ENCODE measurements around the gene C1orf35.

Gene C1orf35

DNA sequence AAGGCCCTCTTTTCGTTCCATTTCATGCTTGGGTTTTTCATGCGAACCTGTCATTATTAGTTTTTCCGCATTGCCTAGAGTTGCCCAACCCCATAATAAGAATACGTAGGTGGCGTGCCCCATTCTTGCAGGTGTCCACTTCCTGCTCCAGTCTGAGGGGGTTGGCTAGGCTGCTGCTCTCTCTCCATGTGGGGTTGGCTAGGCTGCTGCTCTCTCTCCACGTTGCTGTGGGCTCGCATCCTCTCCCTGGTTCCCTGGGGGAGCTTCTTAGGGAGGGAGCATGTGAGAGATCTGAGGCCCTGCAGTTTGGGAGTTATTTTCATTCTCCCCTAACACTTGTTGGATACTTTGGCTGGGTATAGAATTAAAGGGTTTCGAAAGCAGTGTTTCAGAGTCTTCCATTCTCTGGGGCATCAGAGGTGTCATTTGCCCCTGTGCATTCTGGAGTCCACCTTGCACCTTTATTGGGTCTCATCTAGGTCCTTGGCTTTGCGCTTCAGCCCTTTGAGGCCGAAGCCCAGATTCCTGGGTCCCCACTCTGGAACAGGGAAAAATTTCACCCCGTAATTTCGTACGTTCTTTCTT lies 8.6 kb downstream of the C1orf35 start:
- no peak for DNase-seq (ENCODE audit: low read depth)

DNA sequence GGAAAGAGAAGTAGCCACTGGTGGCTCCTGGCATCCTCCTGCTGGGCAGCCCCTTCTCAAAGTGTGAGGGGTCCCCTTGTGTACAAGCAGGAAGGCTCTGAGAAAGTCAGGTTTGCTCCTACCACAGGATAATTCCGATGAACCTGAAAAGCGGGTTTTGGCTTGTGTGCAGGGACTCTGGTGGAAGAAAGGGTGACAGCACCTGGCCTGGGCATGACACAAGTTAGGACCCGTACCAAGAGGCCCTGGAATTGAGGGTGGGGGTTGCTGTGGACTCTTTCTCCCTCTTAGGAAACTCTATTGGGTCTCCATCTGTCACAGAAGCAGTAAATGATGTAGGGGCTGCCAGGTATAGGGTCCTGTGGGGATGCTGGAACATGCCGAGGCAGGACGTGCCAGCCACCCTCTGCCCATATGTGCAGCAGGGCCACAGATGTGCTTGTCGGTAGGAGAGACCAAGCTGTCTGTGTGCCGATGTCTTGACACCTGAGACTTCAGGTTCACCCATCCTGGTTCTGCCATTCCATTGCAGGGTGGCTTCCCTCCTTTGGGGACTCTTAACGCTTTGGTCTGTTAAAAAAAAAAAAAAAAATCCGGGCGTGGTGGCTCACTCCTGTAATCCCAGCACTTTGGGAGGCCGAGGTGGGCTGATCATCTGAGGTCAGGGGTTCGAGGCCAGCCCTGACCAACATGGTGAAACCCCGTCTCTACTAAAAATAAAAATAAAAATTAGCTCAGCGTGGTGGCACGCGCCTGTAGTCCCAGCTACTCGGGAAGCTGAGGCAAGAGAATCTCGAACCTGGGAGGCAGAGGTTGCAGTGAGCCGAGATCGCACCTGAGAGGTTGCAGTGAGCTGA lies 9.8 kb downstream of the C1orf35 start:
- no peak for DNase-seq (ENCODE audit: low read depth)

DNA sequence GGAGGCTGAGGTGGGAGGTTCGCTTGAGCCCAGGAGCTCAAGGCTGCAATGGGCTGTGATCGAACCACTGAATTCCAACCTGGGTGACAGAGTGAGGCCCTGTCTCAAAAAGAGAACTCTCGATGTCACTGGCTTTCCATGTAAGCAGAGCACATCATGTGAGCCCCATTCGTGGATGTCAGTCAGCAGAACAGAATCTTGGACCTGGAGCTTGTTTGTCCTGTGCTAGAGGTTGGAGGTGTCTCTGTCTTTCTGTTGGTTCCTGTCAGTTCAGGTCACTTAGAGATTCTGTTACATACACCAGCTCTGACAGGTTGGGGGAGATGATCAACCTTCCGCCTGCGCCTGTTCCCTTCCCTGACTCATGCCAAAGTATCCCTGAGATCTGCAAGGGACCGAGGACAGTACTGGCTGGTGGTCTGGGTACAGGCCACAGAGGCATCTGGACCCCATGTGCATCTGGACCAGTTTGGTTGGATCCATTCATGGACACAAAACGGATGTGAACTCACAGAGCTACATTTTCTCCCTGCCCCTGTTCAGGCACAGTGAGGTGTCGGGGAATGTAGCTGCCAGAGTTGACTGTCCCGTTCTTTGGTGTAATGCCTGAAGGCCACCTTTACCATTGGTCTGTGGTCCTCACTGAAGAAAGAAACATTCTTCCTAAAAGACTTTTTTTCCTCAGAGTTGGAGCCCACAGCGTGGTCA lies 10.6 kb downstream of the C1orf35 start:
- no peak for DNase-seq (ENCODE audit: low read depth)

DNA sequence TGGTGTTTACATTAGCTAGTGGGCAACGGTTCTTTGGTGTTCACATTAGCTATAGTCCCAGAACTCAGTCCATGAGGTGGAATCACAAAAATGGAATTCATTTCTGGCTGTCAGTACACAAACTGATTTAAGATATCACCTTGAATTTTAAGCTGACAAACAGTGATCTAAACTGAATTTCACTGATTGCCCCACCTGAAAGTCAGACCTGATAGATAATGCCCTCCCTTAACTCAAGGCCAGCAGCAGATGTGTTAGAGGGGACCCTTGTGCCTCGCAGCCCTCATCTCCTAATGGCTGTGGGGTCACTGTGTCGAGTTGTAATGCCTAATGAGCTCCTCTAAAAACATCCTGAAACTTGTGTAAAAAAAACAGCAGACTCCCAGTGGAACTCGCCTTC lies 12.0 kb downstream of the C1orf35 start:
- DNase-seq (ENCODE audit: low read depth) = no peak

DNA sequence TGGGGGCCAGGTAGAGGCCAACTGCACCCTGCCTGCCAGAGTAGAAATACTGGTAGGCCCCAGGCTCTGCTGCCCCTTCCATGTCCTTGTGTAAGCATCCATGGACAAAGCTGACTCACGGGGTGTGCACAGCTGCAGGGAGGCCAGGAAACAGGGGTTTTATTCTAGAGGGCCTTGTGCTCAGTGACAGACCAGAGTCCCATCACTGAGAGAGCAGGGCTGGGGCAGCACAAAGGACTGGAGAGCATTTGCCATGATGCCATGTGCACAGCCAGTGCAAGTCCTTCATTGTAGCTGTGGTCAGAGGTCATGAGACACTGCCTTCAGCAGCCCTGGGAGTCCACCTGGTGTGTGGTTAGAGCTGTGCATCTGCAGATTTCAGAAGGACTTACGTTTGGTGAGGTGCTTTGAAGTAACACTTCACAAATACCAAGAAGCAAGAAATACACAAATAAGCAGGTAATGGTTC lies 12.5 kb downstream of the C1orf35 start:
- no peak for DNase-seq (ENCODE audit: low read depth)

DNA sequence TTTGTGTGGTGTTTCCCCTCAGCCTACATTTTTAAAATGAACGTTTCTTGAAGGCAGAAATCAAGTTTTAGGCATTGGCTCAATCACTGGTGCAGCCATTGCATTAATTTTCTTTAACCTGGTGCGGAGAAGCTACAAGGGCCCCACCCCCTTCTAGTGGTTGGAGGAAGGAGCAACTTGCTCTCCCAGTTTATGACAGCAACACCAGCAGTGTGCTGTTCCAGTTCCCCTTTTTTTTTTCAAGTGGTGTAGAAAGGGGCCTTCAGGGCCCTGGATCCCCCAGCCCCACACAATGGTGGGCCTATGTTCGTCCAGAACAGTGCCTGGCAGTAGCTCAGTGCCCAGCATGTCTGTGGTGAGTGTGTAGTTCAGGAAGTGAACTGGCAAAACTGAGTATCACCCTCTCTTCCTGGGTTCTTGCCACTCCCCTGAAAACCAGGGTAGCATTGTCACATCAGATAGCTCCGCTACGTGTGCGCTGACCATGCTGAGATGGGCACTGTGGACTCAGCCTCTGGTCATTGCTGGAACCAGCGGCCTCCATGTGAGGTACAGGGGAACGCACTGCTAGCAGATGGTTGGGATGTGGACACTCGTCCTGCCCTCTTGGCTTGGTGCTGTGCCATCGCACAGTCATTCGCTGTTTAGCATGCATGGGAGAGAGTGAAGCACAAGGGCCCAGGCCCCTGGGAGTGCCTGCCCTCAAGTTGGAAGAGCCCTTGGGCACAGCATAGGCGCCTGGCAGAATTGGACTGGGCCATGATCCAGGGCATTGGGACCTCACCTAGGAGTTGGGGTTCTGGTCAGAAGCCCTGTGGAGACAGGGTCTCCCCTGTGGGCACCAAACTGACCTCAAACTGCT lies 13.4 kb downstream of the C1orf35 start:
- no peak for DNase-seq (ENCODE audit: low read depth)

DNA sequence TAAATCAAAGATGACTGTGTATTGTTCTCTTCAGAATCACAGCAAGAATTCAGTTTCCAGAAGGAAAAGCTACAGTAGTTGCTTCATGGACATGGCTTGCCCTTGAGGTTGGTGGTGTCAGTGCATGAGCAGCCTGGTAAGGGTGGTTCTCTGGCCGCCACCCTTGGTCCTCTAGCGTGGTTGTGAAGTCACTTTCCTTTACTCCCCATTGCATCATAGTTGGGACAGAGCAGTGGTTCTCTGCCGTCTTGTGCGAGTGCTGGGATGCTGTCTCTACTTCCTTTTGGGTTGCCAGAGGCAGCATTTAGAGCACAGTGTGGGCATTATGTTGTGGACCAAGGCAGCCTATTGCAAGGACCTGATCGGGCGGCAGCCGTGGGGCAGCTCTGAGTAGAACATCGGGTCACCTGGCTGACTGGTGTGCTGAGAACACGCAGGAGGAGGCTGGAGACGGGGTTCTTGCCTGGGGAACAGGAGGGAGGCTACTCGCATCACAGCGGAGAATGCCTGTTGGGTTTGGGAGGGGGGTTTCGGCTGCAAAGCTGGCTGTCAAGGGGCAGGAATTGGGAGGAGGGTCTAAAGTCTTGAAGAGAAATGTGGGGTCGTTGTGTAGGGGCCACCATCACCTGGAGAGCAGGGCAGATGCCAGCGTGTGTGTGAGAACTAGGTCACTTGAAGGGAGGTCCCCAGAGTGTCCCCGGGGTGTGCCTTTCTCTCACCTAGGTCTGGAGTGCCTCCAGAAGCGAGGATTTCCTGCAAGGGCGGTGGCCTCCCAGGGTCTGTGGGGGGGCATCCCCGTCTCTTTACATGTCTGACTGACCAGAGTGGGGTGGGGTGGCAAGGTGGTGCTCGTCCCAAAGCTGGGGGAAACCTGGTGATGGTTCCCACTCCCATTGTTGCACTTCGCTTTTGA lies 14.3 kb downstream of the C1orf35 start:
- no peak for DNase-seq (ENCODE audit: low read depth)

DNA sequence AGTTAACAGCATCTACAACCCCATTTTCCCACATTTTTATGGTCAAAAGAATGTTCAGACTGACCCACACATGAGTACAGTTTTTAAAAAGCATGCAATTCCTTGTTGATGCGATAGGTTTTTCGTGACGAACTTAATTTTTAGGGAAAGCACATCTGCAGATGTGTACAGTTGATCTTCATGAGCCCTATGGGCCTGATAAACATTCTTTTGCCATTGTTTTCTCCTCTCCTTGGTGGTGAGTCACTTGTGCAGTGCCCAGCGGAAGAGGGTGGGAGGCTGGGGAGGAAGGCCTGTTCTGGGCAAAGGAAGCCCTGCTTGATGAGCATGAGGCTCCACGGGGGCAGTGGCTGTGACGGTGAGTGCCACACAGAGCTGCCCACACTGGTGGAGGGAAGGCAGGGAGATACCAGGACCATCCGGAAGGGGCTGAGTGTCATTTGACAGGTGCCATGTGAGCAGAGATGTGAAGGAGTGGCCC lies 15.3 kb downstream of the C1orf35 start:
- no peak for DNase-seq (ENCODE audit: low read depth)

DNA sequence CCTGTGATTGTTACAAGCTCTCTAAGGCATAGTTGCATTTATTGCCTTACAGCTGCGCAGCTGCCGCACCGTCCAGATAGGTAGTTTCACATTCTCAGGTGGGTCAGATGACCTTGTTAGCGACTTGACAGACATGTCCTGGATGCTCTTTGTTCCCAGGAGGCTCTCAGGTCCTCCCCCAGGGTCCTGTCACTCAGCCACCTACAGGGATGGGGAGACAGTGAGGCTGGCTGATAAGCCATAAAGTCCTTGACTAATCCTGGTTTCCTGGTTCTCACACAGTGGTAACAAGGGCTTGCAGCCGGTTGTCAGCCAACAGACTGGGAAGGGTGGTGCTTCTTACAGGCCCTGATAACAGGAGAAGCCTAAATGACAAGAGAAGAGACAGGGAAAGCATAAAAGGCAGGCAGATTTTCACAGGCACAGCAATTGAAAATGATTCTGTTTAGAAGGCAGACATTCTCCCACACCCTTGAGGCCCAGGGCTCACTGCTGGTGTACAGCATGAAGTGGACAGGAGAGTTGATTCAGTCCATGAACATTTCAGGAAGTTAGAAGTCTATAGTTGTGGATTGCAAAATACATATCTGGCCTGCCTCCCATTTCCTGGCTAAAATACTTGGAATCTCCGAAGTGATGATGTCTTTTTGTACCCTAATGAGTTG lies 17.7 kb downstream of the C1orf35 start:
- DNase-seq (ENCODE audit: low read depth) = no peak

DNA sequence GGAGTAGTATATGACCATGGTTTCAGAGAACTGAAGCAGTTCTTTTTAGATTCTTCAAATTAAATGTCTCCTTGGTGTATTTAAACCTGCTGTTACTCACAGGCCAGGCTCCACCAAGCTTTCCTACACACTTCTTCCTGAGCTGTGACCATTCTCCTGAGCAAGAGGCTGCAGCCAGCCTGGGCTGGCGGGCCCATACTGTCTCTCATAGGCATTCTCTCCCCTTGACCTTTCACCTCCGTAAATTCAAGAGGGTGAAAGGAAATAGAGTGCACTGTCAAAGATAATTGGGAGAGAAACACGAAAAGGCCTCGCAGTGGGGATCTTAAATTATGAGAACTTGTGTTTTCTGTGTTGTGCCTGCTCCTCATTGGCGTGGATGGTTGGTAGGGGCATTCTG lies 18.3 kb downstream of the C1orf35 start:
- DNase-seq (ENCODE audit: low read depth) = no peak

DNA sequence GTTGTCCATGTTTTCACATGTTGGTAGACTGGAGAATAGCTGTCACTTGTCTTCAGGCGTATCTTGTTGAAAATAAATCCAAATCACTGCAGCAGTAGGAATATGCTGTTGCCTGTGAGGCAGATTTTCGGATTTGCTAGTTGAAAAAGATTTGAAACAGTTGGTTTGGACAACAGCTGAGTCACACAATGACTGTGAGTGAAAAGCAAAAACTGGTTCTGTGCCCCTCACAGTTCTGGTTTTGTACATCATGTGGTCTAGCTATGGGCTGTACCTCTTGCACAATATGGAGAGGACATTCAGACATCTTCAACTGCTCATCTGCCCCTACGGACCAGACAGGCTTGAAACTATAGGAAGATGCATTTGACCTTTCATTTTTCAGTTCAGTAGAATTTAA lies 18.8 kb downstream of the C1orf35 start:
- DNase-seq (ENCODE audit: low read depth) = no peak

DNA sequence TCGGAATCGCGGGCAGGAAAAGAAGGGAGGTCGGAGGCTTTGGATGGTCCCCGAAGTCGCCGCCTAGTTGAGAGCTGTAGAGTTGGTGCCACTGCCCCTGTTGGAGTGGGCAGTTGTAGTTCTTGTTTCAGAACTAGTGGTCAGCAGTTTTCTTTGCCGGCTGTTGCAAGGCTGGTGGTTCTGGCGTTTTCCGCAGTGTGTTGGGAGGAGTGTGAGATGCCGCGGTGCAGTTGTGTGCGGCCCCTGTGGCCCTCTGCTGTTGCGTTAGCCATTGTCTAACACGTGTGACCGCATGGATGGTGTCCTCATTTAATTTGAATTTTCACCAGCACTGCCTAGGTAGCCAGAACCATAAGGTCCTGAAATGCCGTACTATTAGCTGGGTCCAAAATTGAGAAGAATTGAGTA lies 19.2 kb downstream of the C1orf35 start:
- DNase-seq (ENCODE audit: low read depth) = no peak

DNA sequence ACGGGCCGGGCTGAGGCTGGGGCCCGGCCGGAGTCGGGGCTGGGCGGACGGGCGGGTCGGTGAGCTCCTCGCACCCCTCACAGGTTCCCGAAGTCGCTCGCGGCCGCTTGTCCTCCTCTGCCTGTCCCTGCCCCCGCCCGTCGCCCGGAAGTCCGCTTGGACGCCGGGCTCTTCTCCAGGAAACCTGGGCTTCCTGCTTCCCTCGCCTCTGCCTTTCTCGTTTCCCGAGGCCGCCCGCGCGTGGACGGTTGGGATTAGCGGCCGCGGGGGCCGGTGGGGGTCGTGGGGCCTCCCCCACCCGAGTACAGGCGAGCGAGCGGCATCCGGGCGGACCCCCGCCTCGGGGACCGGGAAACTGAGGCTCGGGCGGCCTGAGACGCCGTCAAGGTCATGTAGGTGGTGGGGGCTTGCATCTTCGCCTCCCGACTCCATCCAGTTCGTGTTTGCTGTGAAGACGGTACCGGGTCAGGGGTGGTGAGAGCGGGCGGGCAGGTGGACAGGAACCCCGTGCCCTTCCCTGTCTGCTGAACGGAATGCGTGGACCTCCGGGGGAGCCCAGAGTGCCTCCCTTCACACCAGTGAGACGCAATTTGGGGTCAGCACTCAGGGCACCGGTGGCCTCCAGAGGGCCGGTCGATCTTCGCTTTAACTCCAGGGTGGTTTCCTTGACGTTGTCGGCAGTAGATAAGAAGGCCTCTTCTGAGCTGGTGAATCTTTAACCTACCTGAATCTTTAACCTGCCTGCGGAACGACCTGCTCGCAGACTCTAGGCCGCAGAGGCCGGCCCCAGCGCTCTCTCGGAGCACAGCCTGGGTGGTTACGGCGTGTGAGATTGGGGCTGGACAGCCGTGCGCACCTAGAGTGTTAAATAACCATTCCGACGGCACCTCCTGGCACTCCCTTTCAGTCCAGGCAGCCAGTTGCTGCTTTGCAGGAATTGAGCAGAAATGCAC lies 19.9 kb downstream of the C1orf35 start:
- DNase-seq (ENCODE audit: low read depth) = no peak

DNA sequence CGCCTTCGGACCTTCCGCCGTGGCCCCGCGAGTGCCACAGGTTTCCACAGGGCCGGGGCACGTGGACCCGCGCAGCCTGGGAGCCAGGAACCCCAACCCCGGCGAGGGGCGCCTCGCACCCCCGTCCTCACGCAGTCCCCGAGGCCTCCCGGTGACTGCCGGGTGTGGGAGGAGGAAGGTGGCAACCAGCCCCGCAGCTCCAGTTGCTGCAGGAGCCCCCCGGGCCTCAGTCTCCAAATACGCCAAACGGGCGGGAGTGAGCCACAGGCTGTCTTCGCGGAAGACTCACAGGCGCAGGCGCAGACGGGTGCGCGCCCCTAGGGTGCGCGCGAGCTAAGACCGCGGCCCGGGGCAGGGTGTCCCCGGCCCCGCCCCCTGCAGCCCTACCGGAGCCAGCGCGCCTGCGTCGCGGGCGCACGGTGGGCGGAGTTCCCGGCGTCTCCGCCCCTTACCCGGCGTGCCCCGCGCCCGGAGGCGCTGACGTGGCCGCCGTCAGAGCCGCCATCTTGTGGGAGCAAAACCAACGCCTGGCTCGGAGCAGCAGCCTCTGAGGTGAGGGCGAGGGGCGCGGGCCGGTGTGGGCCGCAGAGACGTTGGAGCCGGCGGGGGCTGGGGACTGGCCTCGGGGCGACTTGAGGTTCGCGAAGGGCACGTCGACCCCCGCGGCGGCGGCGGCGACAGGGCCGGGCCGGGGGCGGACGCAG lies 20.8 kb downstream of the C1orf35 start, which contains the start of gene ARF1:
Gene ARF1, plus strand, starts transcription at position 495 of the 704 bp plus-strand sequence. CDS start 14,407 bp downstream, outside the sequence.
- peak; percentile 88 for DNase-seq (ENCODE audit: low read depth)

DNA sequence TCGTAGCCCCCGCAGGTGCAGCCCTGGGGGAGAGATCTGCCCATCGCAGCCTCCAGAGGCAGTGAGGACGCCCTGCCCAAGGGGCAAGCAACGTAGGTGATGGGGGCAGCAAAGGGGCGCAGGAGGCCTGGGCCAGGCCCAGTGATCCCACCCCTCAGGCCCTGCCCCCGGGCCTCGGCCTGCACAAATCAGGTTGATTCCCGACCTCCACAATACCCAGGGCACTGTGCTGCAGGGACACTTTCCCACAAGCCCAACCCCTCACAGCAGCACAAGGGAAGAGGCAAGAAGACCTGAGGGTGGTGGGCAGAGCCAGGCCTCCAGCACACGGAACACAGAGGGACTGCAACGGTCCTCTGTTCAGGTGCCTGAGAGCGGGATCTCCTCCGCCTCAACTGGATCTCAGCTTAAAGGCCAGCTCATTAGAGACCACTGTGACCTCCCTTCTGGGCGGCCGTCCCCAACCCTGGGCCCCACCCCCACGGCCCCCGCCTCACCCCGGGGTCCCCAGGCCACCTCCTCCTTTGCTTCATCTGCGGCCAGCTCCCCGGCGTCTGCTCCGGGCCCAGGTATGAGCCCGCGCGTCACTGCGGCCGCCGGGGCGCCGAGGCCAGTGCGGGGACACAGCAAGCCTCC lies 21.4 kb downstream of the C1orf35 start:
- no peak for DNase-seq (ENCODE audit: low read depth)

DNA sequence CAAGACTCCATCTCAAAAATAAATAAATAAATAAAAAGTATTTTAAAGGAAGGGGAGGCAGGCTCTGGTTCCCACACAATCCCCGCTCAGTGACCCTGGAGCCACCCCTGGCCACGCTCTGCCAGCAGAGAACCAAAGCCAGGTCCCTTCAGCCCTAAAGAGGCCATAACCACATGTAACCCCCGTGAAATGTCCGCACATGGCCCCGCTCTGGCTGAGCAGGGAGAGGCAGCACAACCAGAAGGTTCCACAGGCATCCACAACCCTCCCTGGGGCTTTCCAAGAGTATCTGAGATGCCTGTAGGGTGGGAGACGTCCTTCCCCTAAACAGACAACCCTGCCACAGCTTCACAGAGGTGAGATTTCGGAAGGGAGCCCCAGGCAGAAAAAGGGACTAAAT lies 22.0 kb downstream of the C1orf35 start:
- no peak for DNase-seq (ENCODE audit: low read depth)

DNA sequence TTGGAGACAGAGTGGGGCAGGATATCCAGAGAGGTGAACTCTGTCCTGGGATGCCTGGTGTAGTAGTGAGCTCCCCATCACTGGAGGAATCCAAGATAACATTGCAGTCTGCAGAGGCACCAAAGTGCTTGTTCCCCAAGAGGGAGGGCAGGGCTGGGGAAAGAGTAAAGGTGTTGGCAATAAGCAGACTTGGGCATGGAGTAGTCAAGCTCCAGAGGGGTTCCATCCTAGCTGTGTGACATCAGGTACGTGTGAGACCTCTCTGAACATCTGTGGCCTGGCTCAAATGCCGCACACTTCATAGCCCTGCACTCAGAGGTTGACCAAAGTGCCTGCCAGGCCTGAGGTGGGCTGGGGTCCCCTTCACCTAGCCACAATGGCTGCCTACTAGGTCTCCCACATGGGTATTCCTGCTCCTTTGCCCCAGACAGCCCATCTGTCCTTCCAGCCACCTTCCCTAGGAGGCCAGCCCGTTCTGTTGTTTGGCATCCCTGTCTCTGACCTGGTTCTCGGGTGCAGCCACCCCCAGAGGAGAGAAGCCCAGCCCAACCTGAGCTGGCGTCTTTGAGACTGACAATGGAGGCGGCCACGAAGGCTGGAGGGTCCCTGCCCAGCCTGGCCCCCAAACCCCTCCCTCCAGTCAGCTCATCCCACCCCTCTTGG lies 23.4 kb downstream of the C1orf35 start:
- DNase-seq (ENCODE audit: low read depth) = no peak
